A549 (cell line): ENCODE data around the gene JMJD6. TPM values are rescaled to one million over a fixed set of nuclear protein-coding genes. Genes with fewer than 3 reads are reported as not detected.

ENCODE experiments used
- ATAC-seq, 2 experiments: fragments of 200-7000 bp in 1 of 2; fragments of >200 bp in 1 of 2; cut with Nextera tagmentation in 1 of 2; cut with Tn5 transposase in 1 of 2; 3 replicates each; pipeline versions ENCODE4 v1.8.0 to v1.9.1; 2018 to 2020; ENCODE audit warnings: mild to moderate bottlenecking in 1 of 2, moderate library complexity in 1 of 2
- CTCF ChIA-PET: fragments of 300-600 bp; sonication (Branson Sonifier 250); formaldehyde crosslinking; extraction: SDS; loops from one replicate; lab custom pipeline; 2021; ENCODE audit warnings: antibody characterized with exemption, inconsistent platforms; lab: Yijun Ruan, JAX
- POLR2A ChIA-PET: fragments of 350-600 bp; formaldehyde crosslinking; extraction: SDS; loops from one replicate; lab custom pipeline; 2021; ENCODE audit warnings: antibody characterized with exemption, inconsistent platforms; lab: Yijun Ruan, JAX
- DNase-seq, 2 experiments: peaks; one replicate each; pipeline versions ENCODE4 v3.0.0 to v3.0.0-alpha.2; 2011 to 2016; ENCODE audit warnings: low read depth in 1 of 2, low spot score in 1 of 2
- FAIRE-seq: peaks from 2 replicates; lab custom pipeline; 2011; peaks lifted over from hg19 to GRCh38; lab: Jason Lieb, UNC
- H3K27ac ChIP-seq, 2 experiments: fragments of >200 bp; sonication (Bioruptor Twin); formaldehyde crosslinking; 3 replicates each; pipeline ENCODE4 v1.5.1; 2016 to 2017
- H3K4me1 ChIP-seq: fragments of >200 bp; sonication (Bioruptor Twin); formaldehyde crosslinking; 3 replicates; pipeline ENCODE4 v1.6.1; 2016
- H3K4me2 ChIP-seq: fragments of >200 bp; sonication (Bioruptor Twin); formaldehyde crosslinking; 3 replicates; pipeline ENCODE4 v1.6.1; 2016
- H3K4me3 ChIP-seq: fragments of >200 bp; sonication (Bioruptor Twin); formaldehyde crosslinking; 3 replicates; pipeline ENCODE4 v1.5.1; 2016
- H3K9me3 ChIP-seq: fragments of >200 bp; sonication (Bioruptor Twin); formaldehyde crosslinking; 3 replicates; pipeline ENCODE4 v1.6.1; 2016
- BHLHE40 ChIP-seq: IDR thresholded peaks from 2 replicates; pipeline ENCODE4 v1.6.1; 2012; ENCODE audit warnings: low read depth, low read length, inconsistent platforms
- CBX8 ChIP-seq: fragments of 200-600 bp; sonication (generic); IDR thresholded peaks from 2 replicates; pipeline ENCODE4 v1.6.1; 2016
- CHD2 ChIP-seq: fragments of 150-350 bp; IDR thresholded peaks from 2 replicates; pipeline ENCODE4 v1.6.1; 2014; ENCODE audit warnings: low read length; ENCODE audit not compliant: partially characterized antibody
- EP300 ChIP-seq, 2 experiments: fragments of >200 bp; sonication (Bioruptor Twin); formaldehyde crosslinking; IDR thresholded peaks; 2 replicates in 1 of 2; 3 replicates in 1 of 2; pipeline ENCODE4 v1.6.1; 2016 to 2017
- ESRRA ChIP-seq: fragments of 150-350 bp; IDR thresholded peaks from 2 replicates; pipeline ENCODE4 v1.6.1; 2014; ENCODE audit warnings: mild to moderate bottlenecking, low read length, borderline replicate concordance
- FOSB ChIP-seq: fragments of 250-450 bp; sonication (Bioruptor Pico); IDR thresholded peaks from 2 replicates; pipeline ENCODE4 v1.5.0; 2020; ENCODE audit warnings: mild to moderate bottlenecking, moderate library complexity
- FOSL2 ChIP-seq, 2 experiments: fragments of 450-650 bp in 1 of 2; fragments of >200 bp in 1 of 2; sonication (Bioruptor Twin) in 1 of 2; formaldehyde crosslinking; IDR thresholded peaks; 2 replicates each; pipeline versions ENCODE4 v1.5.0 to v1.6.1; 2016 to 2020; ENCODE audit warnings: mild to moderate bottlenecking in 1 of 2, moderate library complexity in 1 of 2
- GATA3 ChIP-seq: IDR thresholded peaks from 2 replicates; pipeline ENCODE4 v1.6.1; 2012; ENCODE audit warnings: borderline replicate concordance
- HOXA7 ChIP-seq: fragments of 250-450 bp; sonication (Bioruptor Pico); IDR thresholded peaks from 2 replicates; pipeline ENCODE4 v1.5.0; 2020; ENCODE audit warnings: mild to moderate bottlenecking, moderate library complexity
- HOXB5 ChIP-seq: fragments of 250-450 bp; sonication (Bioruptor Pico); IDR thresholded peaks from 2 replicates; pipeline ENCODE4 v1.5.0; 2020; ENCODE audit warnings: mild to moderate bottlenecking, moderate library complexity
- JUN ChIP-seq, 2 experiments: fragments of >200 bp; sonication (Bioruptor Twin); formaldehyde crosslinking; IDR thresholded peaks; 2 replicates in 1 of 2; 3 replicates in 1 of 2; pipeline ENCODE4 v1.6.1; 2016 to 2017
- KDM1A ChIP-seq: fragments of 200-600 bp; sonication (generic); IDR thresholded peaks from 2 replicates; pipeline ENCODE4 v1.6.1; 2016; ENCODE audit warnings: low read depth, mild to moderate bottlenecking
- MAFK ChIP-seq: fragments of 450-650 bp; IDR thresholded peaks from 2 replicates; pipeline ENCODE4 v1.6.1; 2014; ENCODE audit not compliant: partially characterized antibody
- MAZ ChIP-seq: fragments of 150-350 bp; IDR thresholded peaks from 2 replicates; pipeline ENCODE4 v1.6.1; 2014; ENCODE audit warnings: antibody characterized with exemption, low read depth, low read length, borderline replicate concordance
- POLR2AphosphoS2 ChIP-seq: conservative IDR thresholded peaks from 2 replicates; pipeline ENCODE4 v1.6.1; 2012; ENCODE audit warnings: low read length, improper control_type of control experiment, inconsistent platforms
- RNF2 ChIP-seq: fragments of 200-600 bp; sonication (generic); IDR thresholded peaks from 2 replicates; pipeline ENCODE4 v1.6.1; 2016; ENCODE audit warnings: low read depth, mild to moderate bottlenecking, antibody characterized with exemption, moderate library complexity, borderline replicate concordance
- TFCP2L1 ChIP-seq: fragments of 250-450 bp; sonication (Bioruptor Pico); IDR thresholded peaks from 2 replicates; pipeline ENCODE4 v1.5.0; 2021; ENCODE audit warnings: mild to moderate bottlenecking
- TP53 ChIP-seq: fragments of 250-450 bp; sonication (Bioruptor Pico); IDR thresholded peaks from 2 replicates; pipeline ENCODE4 v1.5.0; 2021; ENCODE audit warnings: mild to moderate bottlenecking, moderate library complexity
- ZC3H11A ChIP-seq: fragments of 450-650 bp; IDR thresholded peaks from 2 replicates; pipeline ENCODE4 v1.6.1; 2014; ENCODE audit warnings: antibody characterized with exemption, mild to moderate bottlenecking
- ZFP36 ChIP-seq: fragments of 450-650 bp; IDR thresholded peaks from 2 replicates; pipeline ENCODE4 v1.6.1; 2014; ENCODE audit warnings: borderline replicate concordance; ENCODE audit not compliant: partially characterized antibody
- ZSCAN20 ChIP-seq: fragments of 250-450 bp; sonication (Bioruptor Pico); IDR thresholded peaks from 2 replicates; pipeline ENCODE4 v1.8.0; 2022; ENCODE audit warnings: mild to moderate bottlenecking, moderate library complexity
- WGBS: methylation state at CpG from one replicate; pipeline ENCODE4 v1.1.6; 2017; ENCODE audit errors: missing lambda C conversion rate; 5-methylcytosine and 5-hydroxymethylcytosine counted together
- polyA plus RNA-seq, 4 experiments: library from polyadenylated mRNA; depleted of rRNA in 3 of 4; stranded (reverse); fragments of >200 nt; fragmentation: RNase III in 1 of 4; extraction: RNeasy Plus Mini Kit Qiagen cat#74134 plus additional on column Dnase treatment in 1 of 4; gene quantifications; 2 replicates in 3 of 4; 3 replicates in 1 of 4; pipeline ENCODE4 v1.2.3, GENCODE V29; 2011 to 2017
- TF ChIP-seq, protein P1 (sequence below): fragments of 200-600 bp; sonication (generic); IDR thresholded peaks from 2 replicates; pipeline ENCODE4 v1.6.1; 2016; ENCODE audit warnings: antibody characterized with exemption, mild to moderate bottlenecking, moderate library complexity
- TF ChIP-seq, protein P2 (sequence below): fragments of >200 bp; sonication (Bioruptor Twin); formaldehyde crosslinking; IDR thresholded peaks from 3 replicates; pipeline ENCODE4 v1.6.1; 2016
- TF ChIP-seq, protein P3 (sequence below): IDR thresholded peaks from 2 replicates; pipeline ENCODE4 v1.6.1; 2012

JMJD6 gene
- polyA plus RNA-seq, 2 of the 4 experiments (the other 2 are of a cell fraction) = 17.5 to 53.3 TPM

DNA sequence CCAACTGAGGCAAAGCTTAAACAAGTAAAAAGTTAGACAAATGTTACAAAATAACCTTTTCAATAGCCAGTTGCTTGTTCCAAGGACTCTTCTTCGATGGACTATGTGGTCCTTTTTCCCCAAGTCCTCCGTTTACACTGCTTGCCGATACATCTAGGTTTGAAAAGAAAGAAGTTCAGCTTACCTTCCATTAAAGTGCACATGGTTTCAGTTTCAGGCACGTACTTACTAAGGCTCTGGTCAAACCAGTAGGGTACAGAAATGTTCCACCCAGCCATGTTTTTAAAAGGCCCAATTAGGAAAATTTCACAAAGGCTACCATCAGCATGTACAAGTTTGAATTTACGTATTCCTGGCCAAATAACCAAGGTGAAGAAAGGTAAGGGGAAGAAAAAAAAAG, 8.6 kb upstream of the JMJD6 start:
- Histone ChIP-seq H3K4me2 (peak overlapping the region; percentile 86), H3K9me3 (no peaks in the 10 kb centered on the region)
- FAIRE-seq (peak; percentile 36), DNase-seq (peak in 1 of 2 experiments; percentile 40)
- no peak for TF ChIP-seq MAZ
- TF ChIP-seq HOXA7 (CRISPR knock-in tag) = 0 out of 2 replicates have a peak, but pooled peaks have one; percentile 68
- TF ChIP-seq FOSB (CRISPR knock-in tag) = peak; percentile 89
- TF ChIP-seq RNF2 = no peak
- no peak for TF ChIP-seq MAFK
- peak; percentile 54; the same call in 1 of the 2 replicates for TF ChIP-seq TFCP2L1 (CRISPR knock-in tag)
- TF ChIP-seq ZSCAN20 (CRISPR knock-in tag) = 0 out of 2 replicates have a peak, but pooled peaks have one; percentile 31
- TF ChIP-seq, protein P1, sequence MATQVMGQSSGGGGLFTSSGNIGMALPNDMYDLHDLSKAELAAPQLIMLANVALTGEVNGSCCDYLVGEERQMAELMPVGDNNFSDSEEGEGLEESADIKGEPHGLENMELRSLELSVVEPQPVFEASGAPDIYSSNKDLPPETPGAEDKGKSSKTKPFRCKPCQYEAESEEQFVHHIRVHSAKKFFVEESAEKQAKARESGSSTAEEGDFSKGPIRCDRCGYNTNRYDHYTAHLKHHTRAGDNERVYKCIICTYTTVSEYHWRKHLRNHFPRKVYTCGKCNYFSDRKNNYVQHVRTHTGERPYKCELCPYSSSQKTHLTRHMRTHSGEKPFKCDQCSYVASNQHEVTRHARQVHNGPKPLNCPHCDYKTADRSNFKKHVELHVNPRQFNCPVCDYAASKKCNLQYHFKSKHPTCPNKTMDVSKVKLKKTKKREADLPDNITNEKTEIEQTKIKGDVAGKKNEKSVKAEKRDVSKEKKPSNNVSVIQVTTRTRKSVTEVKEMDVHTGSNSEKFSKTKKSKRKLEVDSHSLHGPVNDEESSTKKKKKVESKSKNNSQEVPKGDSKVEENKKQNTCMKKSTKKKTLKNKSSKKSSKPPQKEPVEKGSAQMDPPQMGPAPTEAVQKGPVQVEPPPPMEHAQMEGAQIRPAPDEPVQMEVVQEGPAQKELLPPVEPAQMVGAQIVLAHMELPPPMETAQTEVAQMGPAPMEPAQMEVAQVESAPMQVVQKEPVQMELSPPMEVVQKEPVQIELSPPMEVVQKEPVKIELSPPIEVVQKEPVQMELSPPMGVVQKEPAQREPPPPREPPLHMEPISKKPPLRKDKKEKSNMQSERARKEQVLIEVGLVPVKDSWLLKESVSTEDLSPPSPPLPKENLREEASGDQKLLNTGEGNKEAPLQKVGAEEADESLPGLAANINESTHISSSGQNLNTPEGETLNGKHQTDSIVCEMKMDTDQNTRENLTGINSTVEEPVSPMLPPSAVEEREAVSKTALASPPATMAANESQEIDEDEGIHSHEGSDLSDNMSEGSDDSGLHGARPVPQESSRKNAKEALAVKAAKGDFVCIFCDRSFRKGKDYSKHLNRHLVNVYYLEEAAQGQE = no peak
- TF ChIP-seq JUN (IDR thresholded peaks at IDR 0.05) = 0 out of 5 replicates have a peak, but pooled peaks of 1 of the 2 experiments have one; percentile 28
- TF ChIP-seq GATA3 = no peak
- TF ChIP-seq ZFP36 = no peak
- TF ChIP-seq, all 56 proteins: peak for 5
- peak overlapping the region; percentile 95 for H3K4me3 ChIP-seq
- H3K4me1 ChIP-seq = peaks cover 37% of the 10 kb centered on the region
- CTCF ChIA-PET = interaction anchor here (0.6 to 5.3 kb wide), 9 partner anchors 8 to 691 kb away, joined by 3 to 31 read pairs (median 4); partner anchors contain the start of gene METTL23
- POLR2A ChIA-PET = interaction anchor here (0.6 to 2.7 kb wide), 3 partner anchors 9 to 334 kb away, joined by 3 to 8 read pairs (median 3); partner anchors contain the start of genes JMJD6 and METTL23
- peak overlapping the region; percentile 54 to 98; a peak in 4 of 6 replicates for H3K27ac ChIP-seq
- 1% methylated on average over 5 of the region's 5 CpGs for WGBS
- ATAC-seq = no peak

DNA sequence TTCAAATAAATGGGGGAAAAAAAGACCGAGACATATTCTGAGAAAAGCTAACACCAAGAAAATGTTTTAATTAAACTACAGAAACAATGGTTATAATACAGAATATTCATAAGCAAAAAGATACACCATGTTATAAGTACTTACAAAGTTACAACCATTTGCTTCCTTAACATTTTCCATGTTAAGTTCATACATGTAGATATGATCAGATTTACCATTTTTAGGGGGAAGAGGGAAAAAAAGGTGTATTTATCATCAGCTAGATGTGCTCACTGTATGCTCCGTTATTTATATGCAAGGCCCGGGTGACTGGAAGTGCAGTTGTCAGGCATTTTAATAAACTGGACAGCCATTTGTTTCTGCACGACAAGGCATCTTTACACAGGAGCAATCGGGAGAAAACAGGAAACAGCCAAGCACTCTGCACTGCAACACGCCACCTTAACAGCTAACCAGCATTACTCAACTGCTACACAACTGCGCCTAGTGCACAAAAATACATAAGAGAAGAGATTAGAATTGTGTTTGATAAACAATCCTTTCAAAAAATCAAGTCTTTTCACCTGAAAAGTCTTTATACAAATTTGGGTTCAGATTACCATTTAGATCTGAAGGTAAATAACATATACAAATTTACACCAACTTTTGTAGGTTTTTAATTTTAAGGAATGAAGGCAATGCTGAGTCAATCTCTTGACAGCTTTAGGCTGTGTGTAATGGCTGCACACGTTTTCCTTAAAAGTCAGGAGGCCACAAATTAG, 7.9 kb upstream of the JMJD6 start:
- Histone ChIP-seq H3K9me3 (no peaks in the 10 kb centered on the region), H3K27ac (peak overlapping the region in 1 of 2 experiments; percentile 54; a peak in 2 of 6 replicates), H3K4me1 (peaks cover 36% of the 10 kb centered on the region), H3K4me2 (peak overlapping the region; percentile 86), H3K4me3 (peak overlapping the region; percentile 95)
- DNase-seq = peak in 1 of 2 experiments; percentile 36
- ATAC-seq = no peak
- CTCF ChIA-PET = interaction anchor here (0.6 to 5.3 kb wide), 8 partner anchors 8 to 332 kb away, joined by 3 to 31 read pairs (median 4); no protein-coding TSS in a partner anchor
- FAIRE-seq = no peak
- POLR2A ChIA-PET = interaction anchor here (0.6 to 1.2 kb wide), 2 partner anchors 150 to 335 kb away, joined by 3 read pairs; no protein-coding TSS in a partner anchor
- 18% methylated on average over 8 of the region's 8 CpGs for WGBS
- TF ChIP-seq TFCP2L1 (CRISPR knock-in tag) (0 out of 2 replicates have a peak, but pooled peaks have one; percentile 79), FOSB (CRISPR knock-in tag) (no peak)

DNA sequence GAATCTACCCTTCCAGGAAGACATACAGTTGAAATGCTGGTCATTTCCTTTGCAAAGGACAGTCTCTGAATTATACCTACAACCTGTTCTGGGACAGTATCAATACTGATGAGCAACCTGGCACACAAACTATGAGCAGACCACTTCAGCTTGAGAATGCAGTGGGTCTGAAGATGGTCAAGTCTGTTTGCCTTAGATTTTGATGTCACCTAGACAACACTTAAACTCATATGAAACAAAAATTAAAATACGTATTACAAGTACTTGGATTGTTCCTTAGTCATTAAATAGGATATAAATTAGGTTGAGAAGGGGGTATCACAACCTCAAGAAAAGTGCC, 7.2 kb upstream of the JMJD6 start:
- peak overlapping the region; percentile 86 for H3K4me2 ChIP-seq
- no peaks in the 10 kb centered on the region for H3K9me3 ChIP-seq
- no peak for FAIRE-seq
- H3K4me3 ChIP-seq = peak overlapping the region; percentile 95
- ChIA-PET POLR2A (no interaction called here), CTCF (interaction anchor here (1.0 to 5.3 kb wide), 4 partner anchors 12 to 211 kb away, joined by 3 to 31 read pairs (median 8); no protein-coding TSS in a partner anchor)
- 60% methylated on average over 1 of the region's 1 CpG for WGBS
- DNase-seq = no peak
- H3K27ac ChIP-seq = no peak overlapping the region
- H3K4me1 ChIP-seq = peaks cover 29% of the 10 kb centered on the region
- no peak for TF ChIP-seq EP300 (IDR thresholded peaks at IDR 0.05)
- TF ChIP-seq HOXB5 (CRISPR knock-in tag) = no peak
- TF ChIP-seq FOSL2 (IDR thresholded peaks at IDR 0.05) = no peak
- TF ChIP-seq FOSL2 (CRISPR knock-in tag; IDR thresholded peaks at IDR 0.05) = no peak
- TF ChIP-seq TFCP2L1 (CRISPR knock-in tag) = 0 out of 2 replicates have a peak, but pooled peaks have one; percentile 14
- no peak for TF ChIP-seq ZFP36
- no peak for TF ChIP-seq KDM1A
- TF ChIP-seq POLR2AphosphoS2 = peak; percentile 67; the same call in 1 of the 2 replicates
- TF ChIP-seq, protein P2, sequence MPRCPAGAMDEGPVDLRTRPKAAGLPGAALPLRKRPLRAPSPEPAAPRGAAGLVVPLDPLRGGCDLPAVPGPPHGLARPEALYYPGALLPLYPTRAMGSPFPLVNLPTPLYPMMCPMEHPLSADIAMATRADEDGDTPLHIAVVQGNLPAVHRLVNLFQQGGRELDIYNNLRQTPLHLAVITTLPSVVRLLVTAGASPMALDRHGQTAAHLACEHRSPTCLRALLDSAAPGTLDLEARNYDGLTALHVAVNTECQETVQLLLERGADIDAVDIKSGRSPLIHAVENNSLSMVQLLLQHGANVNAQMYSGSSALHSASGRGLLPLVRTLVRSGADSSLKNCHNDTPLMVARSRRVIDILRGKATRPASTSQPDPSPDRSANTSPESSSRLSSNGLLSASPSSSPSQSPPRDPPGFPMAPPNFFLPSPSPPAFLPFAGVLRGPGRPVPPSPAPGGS = no peak
- TF ChIP-seq, protein P3, sequence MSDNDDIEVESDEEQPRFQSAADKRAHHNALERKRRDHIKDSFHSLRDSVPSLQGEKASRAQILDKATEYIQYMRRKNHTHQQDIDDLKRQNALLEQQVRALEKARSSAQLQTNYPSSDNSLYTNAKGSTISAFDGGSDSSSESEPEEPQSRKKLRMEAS = no peak
- no peak for TF ChIP-seq HOXA7 (CRISPR knock-in tag)
- no peak for TF ChIP-seq BHLHE40
- no peak for TF ChIP-seq TP53 (CRISPR knock-in tag)
- TF ChIP-seq ZC3H11A = no peak
- TF ChIP-seq CHD2 = no peak
- no peak for TF ChIP-seq CBX8
- no peak for TF ChIP-seq FOSB (CRISPR knock-in tag)
- peak in 1 of 2 experiments; percentile 28; a peak in 3 of 5 replicates for TF ChIP-seq JUN (IDR thresholded peaks at IDR 0.05)
- no peak for TF ChIP-seq ESRRA
- no peak for ATAC-seq
